SKM-1 treated with dmso at 0.1 percent for 144 hours (cell line): ENCODE data around the gene RSPH10B.
"Not testable (repeated sequence)": the region's sequence is repeated elsewhere in the genome, so short reads cannot be mapped to it uniquely, and the experiment has no call there.

Source experiments
- DNase-seq: peaks from one replicate; lab custom pipeline; 2025; ENCODE audit not compliant: unreplicated experiment; lab: John Stamatoyannopoulos, UW

The RSPH10B gene

DNA sequence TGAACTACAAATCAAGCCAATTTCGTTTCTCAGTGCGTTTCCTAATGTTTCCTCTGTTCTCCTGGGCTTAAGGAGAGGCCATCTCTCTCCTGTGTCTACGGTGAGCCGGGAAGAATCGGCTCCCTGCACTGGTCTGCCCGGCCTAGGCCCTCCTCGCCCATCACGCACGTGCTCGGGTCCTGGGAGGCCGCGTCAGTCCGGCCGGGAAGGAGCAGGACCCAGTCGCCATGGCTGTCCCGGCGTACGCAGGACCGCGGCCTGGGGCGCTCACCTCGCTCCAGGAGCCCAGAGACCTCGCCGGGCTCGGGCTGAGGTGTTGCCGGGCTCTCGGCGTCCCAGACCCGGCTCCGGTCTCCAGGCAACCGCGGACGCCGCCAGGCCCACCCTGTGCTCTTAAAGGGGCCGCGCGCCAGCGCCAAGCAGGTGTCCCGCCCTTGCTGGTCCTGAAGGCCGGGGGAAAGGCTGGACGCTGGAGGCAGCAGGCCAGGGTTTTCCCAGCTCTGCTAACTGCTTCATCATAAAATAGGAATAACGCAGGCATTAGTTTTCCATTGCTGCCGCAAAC is at the start of gene RSPH10B:
Gene RSPH10B (minus strand): TSS at position 343 of the 565 bp plus-strand sequence. CDS start 3,573 bp downstream, outside the sequence.
- DNase-seq = not testable (repeated sequence)

DNA sequence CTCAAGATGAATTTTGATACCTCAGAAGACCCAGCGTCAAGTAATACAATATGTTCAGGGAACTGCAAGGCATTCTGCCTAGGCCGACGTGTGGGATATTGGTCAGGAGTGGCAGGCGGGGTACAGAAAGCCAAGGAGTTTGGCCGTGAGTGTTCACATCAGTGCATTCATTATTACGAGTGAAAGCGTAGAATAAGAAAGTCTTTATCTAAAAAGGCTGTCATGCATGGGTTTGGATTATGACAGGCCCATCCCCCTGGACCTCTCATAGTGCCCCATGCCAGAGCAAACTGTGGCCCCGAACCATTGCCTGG is 46.1 kb upstream of the RSPH10B start:
- no peak for DNase-seq

DNA sequence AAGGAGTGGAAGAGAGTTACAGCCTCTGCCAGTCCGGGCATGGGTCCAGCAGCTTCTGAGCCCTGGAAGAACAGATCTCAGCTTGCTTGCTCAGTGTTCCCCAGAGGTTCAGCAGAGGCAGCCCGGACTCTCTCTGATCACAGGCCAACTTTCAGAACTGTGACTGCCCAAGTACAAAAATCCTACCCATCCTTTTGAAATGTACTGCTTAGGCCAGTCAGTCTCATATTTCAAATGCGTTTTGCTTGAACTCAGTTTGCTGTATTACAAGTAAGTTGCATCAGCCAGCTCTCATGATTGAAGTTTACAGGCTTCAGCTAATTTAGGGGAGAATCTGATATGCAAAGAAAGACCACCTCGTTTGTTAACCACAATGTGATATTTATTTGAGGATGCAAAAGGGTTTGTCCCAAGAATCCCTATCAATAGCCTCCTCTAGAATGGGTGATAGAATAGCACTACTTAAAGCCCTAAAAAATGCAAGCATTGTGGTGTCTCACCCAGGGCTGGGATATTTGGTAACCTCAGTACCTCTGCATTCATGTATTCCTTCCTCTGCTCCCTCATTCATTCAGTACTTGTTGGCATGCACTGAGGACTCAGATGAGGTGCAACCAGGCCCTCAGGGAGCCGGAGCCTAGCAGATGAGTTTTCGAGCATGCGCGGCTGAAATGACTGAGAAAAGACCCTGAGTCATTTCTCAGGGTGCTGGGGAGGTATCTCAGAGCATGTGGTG is 45.6 kb upstream of the RSPH10B start:
- DNase-seq = no peak

DNA sequence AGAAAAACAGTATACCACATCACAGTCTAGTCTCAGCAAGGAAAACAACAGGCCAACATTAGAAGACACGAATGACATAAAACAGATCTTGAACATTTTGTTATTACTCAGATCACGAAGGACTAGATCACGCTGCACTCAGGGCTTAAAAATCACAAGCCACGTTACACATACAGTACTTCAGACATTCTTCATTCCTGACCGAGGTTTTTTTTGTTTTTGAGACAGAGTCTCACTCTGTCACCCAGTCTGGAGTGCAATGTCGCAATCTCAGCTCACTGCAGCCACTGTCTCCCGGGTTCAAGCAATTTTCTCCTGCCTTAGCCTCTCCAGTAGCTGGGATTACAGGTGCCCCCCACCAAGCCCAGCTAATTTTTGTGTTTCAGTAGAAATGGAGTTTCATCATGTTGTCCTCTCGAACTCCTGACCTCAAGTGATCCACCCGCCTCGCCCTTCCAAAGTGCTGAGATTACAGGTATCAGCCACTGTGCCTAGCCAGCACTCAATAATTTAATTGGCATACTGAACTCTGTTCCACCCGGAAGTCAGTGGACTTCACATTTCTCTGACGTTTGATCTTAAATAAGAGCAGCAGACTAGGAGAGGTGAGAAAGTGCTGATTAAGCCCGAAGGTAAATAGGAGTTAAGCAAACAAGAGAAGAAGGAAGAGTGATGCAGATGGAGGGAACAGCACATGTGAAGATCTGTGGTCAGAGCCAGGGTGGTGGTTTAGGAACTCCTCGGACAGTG is 42.0 kb upstream of the RSPH10B start:
- no peak for DNase-seq

DNA sequence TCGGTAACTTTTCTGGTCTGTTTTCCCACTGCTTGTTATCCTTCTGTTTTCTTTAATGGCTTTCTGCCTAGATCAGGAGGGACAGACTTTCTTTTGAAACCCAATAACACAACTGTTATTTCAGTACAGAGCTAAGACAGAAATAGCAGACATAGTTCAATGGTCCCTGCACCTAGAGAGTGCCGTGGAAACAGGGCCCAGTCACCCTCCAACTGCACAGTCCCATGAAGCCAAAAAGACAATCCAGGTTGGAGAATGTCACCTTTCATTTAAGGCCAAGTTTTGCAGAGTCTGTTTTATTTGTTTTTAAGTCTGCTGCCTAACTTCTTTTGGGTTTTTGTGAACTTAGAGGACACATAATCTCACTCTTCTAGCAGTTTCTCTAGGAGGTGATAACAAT is 41.1 kb upstream of the RSPH10B start:
- no peak for DNase-seq

DNA sequence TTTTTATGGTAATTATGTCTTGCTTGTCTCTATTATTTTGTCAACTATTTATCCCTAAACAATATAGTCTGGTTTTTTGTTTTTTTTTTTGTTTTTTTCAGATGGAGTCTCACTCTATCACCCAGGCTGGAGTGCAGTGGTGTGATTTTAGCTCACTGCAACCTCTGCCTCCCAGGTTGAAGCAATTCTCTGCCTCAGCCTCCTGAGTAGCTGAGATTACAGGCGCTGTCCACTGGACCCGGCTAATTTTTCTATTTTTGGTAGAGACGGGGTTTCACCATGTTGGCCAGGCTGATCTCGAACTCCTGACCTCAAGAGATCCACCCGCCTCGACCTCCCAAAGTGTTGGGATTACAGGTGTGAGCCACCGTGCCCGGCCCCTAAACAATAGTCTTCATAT is 39.9 kb upstream of the RSPH10B start:
- not testable (repeated sequence) for DNase-seq

DNA sequence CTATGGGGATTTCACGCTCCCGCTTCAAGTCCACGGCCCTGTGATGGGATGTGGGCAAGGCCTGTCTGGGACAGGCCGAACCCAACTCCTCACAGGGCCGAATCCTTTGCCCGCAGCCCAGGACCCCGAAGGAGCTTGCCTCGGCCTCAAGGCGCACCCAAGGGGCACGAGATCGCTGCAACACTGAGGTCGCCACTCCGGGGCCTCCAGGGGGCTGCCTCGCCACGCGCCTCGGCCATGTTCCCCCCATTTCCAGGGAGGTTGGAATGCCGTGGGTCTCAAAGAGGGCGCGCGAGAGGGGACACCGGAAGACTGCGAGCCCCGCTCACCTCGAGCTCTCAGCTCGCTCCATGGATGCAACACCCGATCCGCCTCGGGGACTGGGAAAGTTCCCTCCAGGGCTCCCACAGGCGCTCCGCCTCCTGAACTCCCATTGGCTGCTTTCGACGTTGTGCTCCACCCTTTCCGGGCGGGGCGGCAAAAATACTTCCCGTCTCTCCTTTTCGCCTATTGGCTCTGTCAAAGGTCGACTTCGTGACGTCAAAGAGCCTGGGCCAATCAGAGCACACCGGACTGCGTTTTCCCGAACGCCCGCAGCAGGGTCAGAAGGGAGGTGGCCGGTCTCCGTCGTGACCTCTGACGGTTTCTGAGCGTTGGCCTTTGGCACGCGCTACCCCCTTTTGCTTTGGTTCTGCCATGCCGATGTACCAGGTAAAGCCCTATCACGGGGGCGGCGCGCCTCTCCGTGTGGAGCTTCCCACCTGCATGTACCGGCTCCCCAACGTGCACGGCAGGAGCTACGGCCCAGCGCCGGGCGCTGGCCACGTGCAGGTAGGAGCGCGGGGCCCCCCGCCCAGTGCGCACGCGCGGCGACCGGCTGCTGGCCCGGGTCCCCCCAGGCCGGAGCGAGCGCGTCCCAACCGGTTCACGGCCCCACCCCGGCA is 38.5 kb upstream of the RSPH10B start, which contains the start of the genes AIMP2 and PMS2:
Gene AIMP2 (plus strand): TSS at position 605 of the 944 bp plus-strand sequence. CDS start 92 bp downstream, at position 697.
Gene PMS2 (minus strand): TSS at position 382 of the 944 bp plus-strand sequence. CDS start 30 bp downstream, at position 352.
- DNase-seq = peak; percentile 98

DNA sequence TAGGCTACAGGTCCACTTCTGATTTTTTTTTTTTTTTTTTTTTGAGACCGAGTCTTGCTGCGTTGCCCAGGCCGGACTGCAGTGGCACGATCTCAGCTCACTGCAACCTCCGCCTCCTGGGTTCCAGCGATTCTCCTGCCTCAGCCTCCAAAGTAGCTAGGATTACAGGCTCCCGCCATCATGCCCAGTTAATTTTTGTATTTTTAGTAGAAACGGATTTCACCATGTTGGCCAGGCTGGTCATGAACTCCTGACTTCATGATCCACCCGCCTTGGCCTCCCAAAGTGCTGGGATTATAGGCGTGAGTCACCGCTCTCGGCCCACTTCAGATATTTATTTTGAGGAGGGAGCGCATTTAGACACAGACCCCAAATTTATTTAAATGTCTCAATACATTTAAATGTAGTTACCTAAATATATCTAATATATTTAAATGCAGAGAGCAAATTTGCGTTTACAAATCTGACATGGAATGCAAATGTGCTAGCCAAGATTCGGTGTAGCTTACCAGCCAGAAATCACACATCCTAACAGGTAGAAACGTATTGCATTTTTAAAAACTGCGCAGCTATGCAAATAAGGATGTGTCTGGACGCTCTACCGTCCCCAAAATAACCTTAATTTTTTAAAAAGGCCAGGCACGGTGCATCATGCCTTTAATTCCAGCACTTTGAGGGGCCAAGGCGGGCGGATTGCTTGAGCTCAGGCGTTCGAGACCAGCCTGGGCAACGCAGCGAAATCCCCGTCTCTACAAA is 37.5 kb upstream of the RSPH10B start:
- not testable (repeated sequence) for DNase-seq

DNA sequence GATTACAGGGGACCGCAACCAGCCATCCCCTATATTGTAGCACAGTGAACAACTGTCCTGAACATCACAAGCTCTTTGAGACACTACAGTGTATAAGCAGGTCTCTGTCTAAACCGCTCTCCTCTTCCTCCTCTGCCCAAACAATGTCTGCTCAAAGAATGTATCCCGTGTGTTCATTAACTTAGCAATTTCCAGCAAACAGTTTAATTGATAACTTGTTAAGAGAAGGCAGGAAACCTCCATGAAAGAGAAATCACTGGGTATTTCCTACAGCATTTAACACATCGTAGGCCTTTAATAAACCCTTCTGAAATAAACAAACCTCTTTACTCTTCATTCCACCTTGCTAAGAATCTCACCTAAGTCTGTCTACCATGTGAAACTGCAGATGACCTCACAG is 36.9 kb upstream of the RSPH10B start:
- no peak for DNase-seq

DNA sequence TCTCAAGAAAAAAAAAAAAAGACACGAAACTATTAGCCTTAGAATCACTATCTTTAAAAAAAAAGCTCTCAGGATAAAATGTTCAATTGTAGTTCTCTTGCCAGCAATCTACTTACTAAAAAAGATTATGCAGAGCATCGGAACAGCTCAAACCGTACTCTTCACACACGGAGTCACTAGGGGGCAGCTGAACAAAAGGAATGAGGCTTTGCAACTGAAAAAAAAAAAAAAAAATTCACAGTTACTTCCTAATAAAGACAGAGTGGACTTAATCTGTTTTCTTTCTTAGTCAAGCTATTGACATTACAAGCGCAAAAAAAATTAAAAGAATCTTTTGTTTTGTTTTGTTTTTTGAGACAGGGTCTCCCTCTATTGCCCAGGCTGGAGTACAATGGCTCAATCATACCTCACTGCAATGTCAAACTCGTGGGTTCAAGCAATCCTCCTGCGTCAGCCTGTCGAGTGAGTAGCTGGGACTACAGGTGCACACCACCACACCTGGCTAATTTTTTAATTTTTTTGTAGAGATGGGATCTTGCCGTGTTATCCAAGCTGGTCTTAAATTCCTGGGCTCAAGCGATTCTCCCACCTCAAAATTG is 26.8 kb upstream of the RSPH10B start:
- peak; percentile 42 for DNase-seq

DNA sequence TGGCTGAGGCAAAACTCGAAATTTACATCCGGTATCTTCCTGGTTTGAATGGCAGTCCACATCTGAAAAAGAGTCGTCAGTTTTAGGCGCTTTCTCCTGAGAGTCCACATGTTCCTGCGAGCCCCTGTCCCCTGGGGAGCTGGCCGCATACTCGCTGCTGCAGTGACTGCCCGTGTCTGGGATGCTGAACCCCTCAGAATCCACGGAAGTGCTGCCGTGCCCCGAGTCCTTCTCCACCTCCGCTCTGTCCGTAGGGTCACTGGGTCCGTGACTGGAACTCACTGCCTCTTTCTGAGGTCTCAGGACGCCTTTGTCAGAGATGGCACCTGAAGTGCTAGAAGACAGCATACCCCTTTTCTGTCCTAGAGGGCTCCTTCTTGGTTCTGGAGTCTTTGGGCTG is 16.6 kb upstream of the RSPH10B start:
- DNase-seq = not testable (repeated sequence)

DNA sequence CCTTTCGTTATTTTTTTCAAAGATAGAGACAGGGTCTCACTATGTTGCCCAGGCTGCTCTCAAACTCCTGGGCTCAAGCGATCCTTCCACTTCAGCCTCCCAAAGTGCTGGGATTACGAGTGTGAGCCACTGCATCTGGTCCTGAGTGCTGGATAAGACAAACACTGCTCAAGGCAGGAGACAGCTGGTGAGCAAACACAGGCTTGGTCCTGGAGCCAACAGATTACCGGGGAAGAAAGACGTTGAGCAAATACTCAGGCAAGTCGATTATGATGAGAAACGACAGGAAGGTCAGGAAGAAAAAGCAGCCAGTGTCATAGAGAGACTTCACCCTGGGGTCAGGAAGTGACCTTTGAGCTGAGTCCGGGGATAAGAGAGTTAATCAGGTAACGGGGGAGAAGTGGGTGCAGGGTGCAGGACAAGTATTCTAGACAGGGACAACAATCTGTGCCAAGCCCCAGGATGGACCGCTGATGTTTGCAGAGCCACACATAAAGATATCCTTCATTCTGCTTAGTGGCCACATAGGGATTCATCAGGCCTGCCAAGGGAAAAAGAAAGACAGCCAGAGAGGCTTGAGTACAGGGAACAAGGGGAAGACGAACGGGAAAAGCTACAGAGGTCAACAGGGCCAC is 9.3 kb upstream of the RSPH10B start:
- DNase-seq = not testable (repeated sequence)

DNA sequence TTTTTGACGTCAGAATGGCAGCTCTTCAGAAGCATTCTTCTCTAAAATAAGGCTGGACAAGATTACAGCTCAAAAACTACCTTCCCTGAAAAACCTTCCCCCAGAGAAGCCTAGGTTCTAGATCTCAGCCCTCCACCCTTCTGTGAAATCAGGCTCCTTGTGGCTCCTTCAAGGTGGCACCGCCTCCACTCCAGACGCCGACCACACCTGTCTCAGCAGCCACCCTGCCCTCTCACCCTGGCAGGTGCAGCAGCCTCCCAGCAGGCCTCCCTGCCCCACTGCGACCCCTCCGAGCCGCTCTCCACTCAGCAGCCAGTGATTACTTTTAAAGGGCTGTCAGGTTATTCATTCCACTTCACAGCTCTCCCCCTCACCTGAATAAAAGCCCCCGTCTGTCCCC is 3.1 kb upstream of the RSPH10B start:
- DNase-seq = not testable (repeated sequence)

DNA sequence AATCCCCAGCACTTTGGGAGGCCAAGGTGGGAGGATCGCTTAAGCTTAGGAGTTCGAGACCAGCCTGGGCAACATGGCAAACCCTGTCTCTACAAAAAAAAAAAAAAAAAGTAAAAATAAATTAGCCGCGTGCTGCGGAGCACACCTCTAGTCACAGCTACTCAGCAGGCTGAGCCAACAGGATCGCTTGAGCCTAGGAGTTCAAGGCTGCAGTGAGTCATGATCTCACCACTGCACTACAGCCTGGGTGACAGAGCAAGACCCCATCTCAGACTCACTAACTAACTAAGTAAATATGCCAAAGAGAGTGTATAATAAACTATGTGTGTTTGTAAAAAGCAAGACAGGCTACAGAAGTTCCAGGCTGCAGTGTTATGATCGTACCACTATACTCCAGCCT is 6.7 kb downstream of the RSPH10B start:
- not testable (repeated sequence) for DNase-seq

DNA sequence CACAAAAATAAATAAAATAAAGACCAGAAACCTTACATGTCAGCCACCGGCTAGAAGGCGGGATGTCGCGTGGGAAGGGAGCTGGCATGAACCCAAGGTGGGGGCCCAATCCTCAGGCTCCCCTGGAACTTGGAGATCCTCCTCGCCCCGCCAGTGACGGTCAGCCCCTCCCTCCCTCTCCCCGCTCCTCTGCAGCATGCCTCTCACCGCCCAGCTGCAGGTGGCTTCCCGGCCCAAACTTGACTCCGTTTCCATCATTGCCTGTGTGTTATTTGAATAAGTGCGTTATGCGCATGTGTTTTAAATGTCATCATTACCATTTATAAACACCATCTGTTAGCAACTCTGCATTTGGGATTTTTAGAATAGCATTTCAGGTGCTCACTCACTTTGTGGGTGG is 7.3 kb downstream of the RSPH10B start:
- not testable (repeated sequence) for DNase-seq

DNA sequence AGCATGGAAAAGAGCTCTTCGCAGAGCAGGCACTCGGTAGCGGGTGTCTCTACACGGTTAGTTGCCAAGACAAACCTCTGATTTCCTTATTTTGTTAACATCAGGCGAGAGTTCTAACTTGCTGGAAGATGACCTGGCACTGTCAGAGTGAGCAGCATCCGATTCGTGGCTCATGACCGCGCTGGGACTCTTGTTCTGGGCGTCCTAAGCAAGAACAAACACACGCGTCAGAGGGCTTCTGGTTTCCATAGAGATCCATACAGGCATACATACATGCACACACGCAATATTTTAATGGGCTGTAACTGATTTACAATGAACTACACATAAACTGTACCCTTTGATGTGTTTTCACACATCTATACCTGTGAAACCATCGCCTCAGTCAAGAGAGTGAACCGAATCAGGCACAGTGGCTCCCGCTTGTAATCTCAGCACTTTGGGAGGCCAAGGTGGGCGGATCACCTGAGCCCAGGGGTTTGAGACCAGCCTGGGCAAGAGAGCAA is 35.5 kb downstream of the RSPH10B start:
- DNase-seq = not testable (repeated sequence)

DNA sequence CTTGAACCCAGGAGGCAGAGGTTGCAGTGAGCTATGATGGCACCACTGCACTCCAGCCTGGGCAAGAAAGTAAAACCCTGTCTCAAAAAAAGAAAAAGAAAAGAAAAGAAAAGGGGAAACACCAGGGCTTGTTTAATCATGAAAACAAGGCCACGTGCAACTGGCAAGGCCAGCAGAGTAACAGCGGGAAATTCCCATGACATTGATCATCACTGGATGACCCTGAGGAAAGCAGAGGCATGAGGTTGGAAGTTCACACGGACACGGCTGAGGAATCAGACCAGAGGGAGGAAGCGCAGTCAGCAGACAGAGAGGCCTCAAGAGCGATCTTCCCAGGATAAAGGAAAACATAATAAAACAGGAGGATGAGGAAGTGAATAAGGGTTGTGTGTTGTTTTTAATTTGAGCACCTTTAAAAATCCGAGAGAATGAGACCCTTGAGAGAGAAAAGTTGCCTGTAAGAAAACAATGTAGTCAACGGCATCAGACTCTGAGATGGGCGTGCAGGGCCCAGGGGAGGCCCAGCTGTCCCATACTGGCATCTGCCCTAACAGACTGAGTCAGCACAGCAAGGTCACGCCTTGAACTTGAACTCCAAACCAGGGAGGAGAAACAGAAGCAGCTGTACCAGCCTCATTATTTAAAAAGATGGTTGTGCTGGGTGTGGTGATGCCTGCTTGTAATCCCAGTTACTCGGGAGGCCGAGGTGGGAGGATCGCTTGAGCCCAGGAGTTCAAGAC is 38.4 kb downstream of the RSPH10B start:
- DNase-seq = not testable (repeated sequence)

DNA sequence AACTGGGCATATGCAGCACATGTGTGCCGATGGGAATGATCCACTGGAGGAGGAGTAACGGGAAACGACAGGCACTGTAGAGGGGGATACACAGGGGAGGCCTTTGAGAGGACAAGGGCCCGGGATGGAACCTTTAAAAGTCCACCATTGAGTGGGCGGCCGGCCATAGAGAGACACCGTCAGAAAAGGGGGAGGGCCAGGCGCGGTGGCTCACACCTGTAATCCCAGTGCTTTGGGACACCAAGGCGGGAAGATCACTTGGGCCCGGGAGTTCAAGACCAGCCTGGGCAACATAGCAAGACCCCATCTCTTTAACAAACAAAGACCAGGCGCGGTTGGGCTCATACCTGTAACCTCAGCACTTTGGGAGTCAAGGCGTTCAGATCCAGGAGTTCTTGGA is 39.2 kb downstream of the RSPH10B start:
- not testable (repeated sequence) for DNase-seq
